Heart left ventricle (tissue), 16 donors: ENCODE data around the gene POLD1. TPM values are rescaled to one million over a fixed set of nuclear protein-coding genes. Genes with fewer than 3 reads are reported as not detected.

Experiments
- ATAC-seq, 4 donors: fragments of 200-7000 bp; cut with Tn5 transposase; one replicate each; pipeline ENCODE4 v1.9.1; 2020 to 2022; ENCODE audit warnings: moderate library complexity in 4 of 4, mild to moderate bottlenecking in 3 of 4, moderate number of reproducible peaks in 1 of 4
- DNase-seq, 5 donors: peaks; one replicate each; pipeline ENCODE4 v3.0.0-alpha.2; 2020
- H3K27ac ChIP-seq, 12 donors: fragments of 200-600 bp; sonication (generic) in 4 of 12; one replicate each; pipeline versions ENCODE4 v1.5.0 to v1.8.0; 2016 to 2022; ENCODE audit warnings: mild to moderate bottlenecking in 2 of 12
- H3K27me3 ChIP-seq, 9 donors: fragments of 200-600 bp; sonication (generic) in 2 of 9; one replicate each; pipeline versions ENCODE4 v1.5.1 to v1.8.0; 2016 to 2022; ENCODE audit warnings: mild to moderate bottlenecking in 3 of 9
- H3K36me3 ChIP-seq, 9 donors: fragments of 200-600 bp; sonication (generic) in 2 of 9; one replicate each; pipeline versions ENCODE4 v1.5.0 to v1.8.0; 2018 to 2022; ENCODE audit warnings: mild to moderate bottlenecking in 2 of 9
- H3K4me1 ChIP-seq, 12 donors: fragments of 200-600 bp; sonication (generic) in 4 of 12; one replicate each; pipeline versions ENCODE4 v1.5.0 to v1.8.0; 2016 to 2022; ENCODE audit warnings: mild to moderate bottlenecking in 3 of 12
- H3K4me3 ChIP-seq, 12 donors: fragments of 200-600 bp; sonication (generic) in 4 of 12; one replicate each; pipeline versions ENCODE4 v1.5.0 to v1.8.0; 2017 to 2022; ENCODE audit warnings: mild to moderate bottlenecking in 9 of 12, moderate library complexity in 4 of 12
- H3K9me3 ChIP-seq, 12 donors: fragments of 200-600 bp; sonication (generic) in 4 of 12; one replicate each; pipeline versions ENCODE4 v1.5.0 to v1.8.0; 2016 to 2022; ENCODE audit warnings: mild to moderate bottlenecking in 1 of 12
- POLR2A ChIP-seq, 2 donors: fragments of 450-650 bp; IDR thresholded peaks; one replicate each; pipeline ENCODE4 v1.6.1; 2017; ENCODE audit warnings: antibody characterized with exemption in 2 of 2, mild to moderate bottlenecking in 2 of 2, moderate library complexity in 2 of 2
- WGBS, 4 donors: extraction: QIAGEN DNeasy Blood & Tissue Kit in 2 of 4; methylation state at CpG; one replicate each; pipeline versions ENCODE4 v1.1.5 to v1.1.7; 2013 to 2018; 5-methylcytosine and 5-hydroxymethylcytosine counted together
- intact Hi-C, 10 donors: fragments of 100-400 bp; cut with DNase I; formaldehyde crosslinking; loops; one replicate each; pipeline versions ENCODE4 v1.11.1 to v1.14.2; 2022
- polyA plus RNA-seq, 2 donors: library from polyadenylated mRNA; stranded (reverse); fragments of 200-250 nt; gene quantifications; one replicate each; pipeline ENCODE4 v1.2.3, GENCODE V29; 2013
- total RNA-seq, 9 donors: library from RNA; depleted of rRNA in 2 of 9; stranded (reverse); fragments of >200 nt in 2 of 9; fragmentation: NEBNext Ultra II Directional in 3 of 9; extraction: Animal tissue kit (Norgen Biotek cat#: 25700) in 3 of 9; gene quantifications; one replicate each; pipeline versions ENCODE4 v1.1.0 to v1.2.4, GENCODE V29; 2016 to 2023
- TF ChIP-seq, protein P1 (sequence below), 12 donors: fragments of 200-600 bp; sonication (generic) in 4 of 12; IDR thresholded peaks; one replicate each; pipeline versions ENCODE4 v1.5.0 to v1.8.0; 2018 to 2022; ENCODE audit warnings: antibody characterized with exemption in 12 of 12, mild to moderate bottlenecking in 5 of 12
- donor health status: ischemic (EF 13 %, LVEDD 7.1; RV severe dilation, severe dysfunction).
- donor health status: healthy with polysubstance abuse.
- donor health status: DM: no; HTN: yes; CAD: no.
- donor health status: DM: no; HTN: no; CAD: no.
- donor health status: ischemic (EF 25% LVEDD 6.9; RV normal size, moderate dysfunction).
- donor health status: ischemic (EF 25% LVEDD 5.7; RV mildly dilated, moderate dysfunction).
- donor health status: healthy.
- donor health status: DM: yes; HTN: yes; CAD: no.
- donor health status: ischemic (EF 35%, LVEDD 5.7; RV mildly dilated, moderate dysfunction).
- donor health status: nonischemic (EF 11% LVEDD 7.7; RV severe dilation, severe dysfunction).
- donor health status: DM: yes; HTN: yes; CAD: no.
- donor health status: PGD.
- donor health status: ischemic (EF 29% LVEDD 5.4; RV normal size, mild dysfunction).
- donor health status: nonischemic (EF 23%, LVEDD 6.1; RV moderate dilation, normal function).

POLD1 gene
- total and polyA plus RNA-seq, 11 donors, result 6.1 to 18.0 (median 9.6) TPM

DNA sequence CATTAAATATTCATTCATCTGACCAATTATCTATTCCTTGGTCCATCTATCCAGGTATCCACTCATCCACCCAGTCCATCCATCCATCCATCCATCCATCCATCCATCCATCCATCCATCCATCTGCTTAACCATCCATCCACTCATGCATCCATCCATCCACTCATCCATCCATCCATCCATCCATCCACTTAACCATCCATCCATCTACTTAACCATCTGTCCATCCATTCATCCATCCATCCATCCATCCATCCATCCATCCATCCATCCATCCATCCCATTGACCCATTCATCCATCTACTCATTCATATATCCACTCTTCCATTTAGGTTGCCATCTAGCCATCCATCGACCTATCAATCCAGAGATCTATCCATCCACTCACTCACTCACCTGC is 59.9 kb downstream of the POLD1 start:
- H3K27me3 ChIP-seq, result no peaks in the 10 kb centered on the region
- TF ChIP-seq POLR2A (IDR thresholded peaks at IDR 0.05), result no peak
- TF ChIP-seq, protein P1, sequence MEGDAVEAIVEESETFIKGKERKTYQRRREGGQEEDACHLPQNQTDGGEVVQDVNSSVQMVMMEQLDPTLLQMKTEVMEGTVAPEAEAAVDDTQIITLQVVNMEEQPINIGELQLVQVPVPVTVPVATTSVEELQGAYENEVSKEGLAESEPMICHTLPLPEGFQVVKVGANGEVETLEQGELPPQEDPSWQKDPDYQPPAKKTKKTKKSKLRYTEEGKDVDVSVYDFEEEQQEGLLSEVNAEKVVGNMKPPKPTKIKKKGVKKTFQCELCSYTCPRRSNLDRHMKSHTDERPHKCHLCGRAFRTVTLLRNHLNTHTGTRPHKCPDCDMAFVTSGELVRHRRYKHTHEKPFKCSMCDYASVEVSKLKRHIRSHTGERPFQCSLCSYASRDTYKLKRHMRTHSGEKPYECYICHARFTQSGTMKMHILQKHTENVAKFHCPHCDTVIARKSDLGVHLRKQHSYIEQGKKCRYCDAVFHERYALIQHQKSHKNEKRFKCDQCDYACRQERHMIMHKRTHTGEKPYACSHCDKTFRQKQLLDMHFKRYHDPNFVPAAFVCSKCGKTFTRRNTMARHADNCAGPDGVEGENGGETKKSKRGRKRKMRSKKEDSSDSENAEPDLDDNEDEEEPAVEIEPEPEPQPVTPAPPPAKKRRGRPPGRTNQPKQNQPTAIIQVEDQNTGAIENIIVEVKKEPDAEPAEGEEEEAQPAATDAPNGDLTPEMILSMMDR (IDR thresholded peaks at IDR 0.05), result no peak
- no peaks in the 10 kb centered on the region for H3K4me1 ChIP-seq
- no peak for DNase-seq
- H3K4me3 ChIP-seq, result no peak overlapping the region
- H3K9me3 ChIP-seq, result no peaks in the 10 kb centered on the region
- H3K36me3 ChIP-seq, result no peaks in the 10 kb centered on the region
- WGBS, 4 donors, result 62 to 71% (median 67%) methylated on average over 1 of the region's 1 CpG
- H3K27ac ChIP-seq, result no peak overlapping the region
- ATAC-seq, result no peak
- intact Hi-C loops, result no loop called here

DNA sequence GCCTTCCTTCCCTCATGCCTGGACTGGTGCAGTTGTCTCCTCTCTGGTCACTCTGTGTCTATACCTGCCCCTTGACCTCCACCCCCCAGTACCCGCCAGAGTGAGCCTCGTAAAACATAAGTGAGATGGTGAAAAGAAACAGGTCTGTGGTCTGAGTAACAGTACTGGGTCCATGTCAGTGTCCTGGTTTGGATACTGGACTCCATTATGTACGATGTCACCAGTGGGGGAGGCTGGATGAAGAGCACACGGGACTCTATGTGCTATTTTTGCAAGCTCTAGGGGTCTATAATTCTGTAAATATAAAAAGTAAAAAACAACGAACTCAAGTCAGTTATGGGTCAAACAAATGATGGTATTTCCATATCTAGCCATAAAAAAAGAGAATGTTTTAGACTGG is 62.9 kb downstream of the POLD1 start:
- intact Hi-C loops, result no loop called here
- H3K36me3 ChIP-seq, result no peaks in the 10 kb centered on the region
- H3K27me3 ChIP-seq, result peaks cover 0 to 12% (median 0%) of the 10 kb centered on the region in 9 donors
- no peak for ATAC-seq
- TF ChIP-seq, protein P1 (IDR thresholded peaks at IDR 0.05), result no peak
- no peak for TF ChIP-seq POLR2A (IDR thresholded peaks at IDR 0.05)
- WGBS, 4 donors, result 79 to 88% (median 83%) methylated on average over 5 of the region's 5 CpGs
- H3K4me3 ChIP-seq, result no peak overlapping the region
- no peaks in the 10 kb centered on the region for H3K9me3 ChIP-seq
- DNase-seq, result no peak
- no peaks in the 10 kb centered on the region for H3K4me1 ChIP-seq
- no peak overlapping the region for H3K27ac ChIP-seq

DNA sequence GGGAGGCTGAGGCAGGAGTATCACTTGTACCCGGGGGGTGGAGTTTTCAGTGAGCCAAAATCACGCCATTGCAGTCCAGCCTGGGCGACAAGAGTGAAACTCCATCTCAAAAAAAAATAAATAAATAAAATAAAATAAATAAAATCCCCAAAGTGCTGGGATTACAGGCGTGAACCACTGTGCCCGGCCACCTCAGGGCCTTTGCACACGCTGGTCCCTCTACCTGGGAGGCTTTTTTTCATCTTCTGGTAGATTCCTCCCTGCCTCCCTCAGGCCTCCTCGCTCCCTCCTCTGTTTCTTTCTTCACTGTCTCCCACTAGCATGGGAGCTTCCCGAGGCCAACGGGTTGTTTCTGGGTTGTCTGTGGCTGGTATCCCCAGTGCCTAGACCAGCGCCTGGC is 63.6 kb downstream of the POLD1 start:
- Histone ChIP-seq H3K4me1 (no peaks in the 10 kb centered on the region), H3K4me3 (no peak overlapping the region), H3K9me3 (no peaks in the 10 kb centered on the region), H3K36me3 (no peaks in the 10 kb centered on the region), H3K27me3 (peaks cover 0 to 12% (median 0%) of the 10 kb centered on the region in 9 donors), H3K27ac (no peak overlapping the region)
- intact Hi-C loops, result no loop called here
- ATAC-seq, result no peak
- no peak for DNase-seq
- TF ChIP-seq POLR2A (IDR thresholded peaks at IDR 0.05), result no peak
- TF ChIP-seq, protein P1 (IDR thresholded peaks at IDR 0.05), result no peak
- WGBS, 4 donors, result 92 to 95% (median 94%) methylated on average over 10 of the region's 10 CpGs

DNA sequence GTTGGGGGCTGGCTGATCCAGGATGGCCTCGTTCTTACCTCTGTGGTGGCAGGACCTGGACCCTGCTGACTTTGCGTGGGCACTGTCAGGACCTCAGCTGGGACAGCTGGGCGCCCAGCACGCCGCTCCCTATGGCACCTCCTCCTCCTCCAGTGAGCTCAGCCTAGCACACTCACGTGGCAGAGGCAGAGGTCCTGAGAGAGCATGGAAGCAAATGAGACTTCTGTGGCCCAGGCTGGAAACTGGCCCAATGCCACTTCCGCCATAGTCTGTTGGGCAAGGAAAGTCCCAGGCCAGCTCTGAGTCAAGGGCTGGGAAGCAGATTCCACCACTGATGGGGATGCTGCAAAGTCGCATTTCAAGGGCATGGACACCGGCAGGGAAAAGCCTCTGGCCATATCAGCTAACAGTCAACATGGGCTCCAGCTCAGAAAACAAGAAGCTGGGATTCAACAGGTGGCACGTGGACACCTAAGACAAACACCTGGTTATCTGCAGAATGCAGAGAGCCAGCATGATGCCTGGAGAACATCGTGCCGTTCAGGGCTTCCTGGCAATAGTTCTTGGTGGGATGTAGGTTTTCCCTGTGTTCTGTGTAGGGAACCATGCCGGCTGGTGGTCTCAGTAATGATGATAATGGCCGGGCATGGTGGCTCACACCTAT is 65.2 kb downstream of the POLD1 start:
- intact Hi-C loops, result no loop called here

More for the DNA sequence above, 65.2 kb downstream of the POLD1 start:
- no peak overlapping the region for H3K4me3 ChIP-seq
- 78 to 86% (median 79%) methylated on average over 10 to 14 of the region's 14 CpGs for WGBS, 4 donors
- DNase-seq (no peak), ATAC-seq (no peak)
- H3K9me3 ChIP-seq, result no peaks in the 10 kb centered on the region
- H3K36me3 ChIP-seq, result no peaks in the 10 kb centered on the region
- no peaks in the 10 kb centered on the region for H3K4me1 ChIP-seq
- no peak overlapping the region for H3K27ac ChIP-seq
- no peak for TF ChIP-seq POLR2A (IDR thresholded peaks at IDR 0.05)
- peaks cover 0 to 12% (median 0%) of the 10 kb centered on the region in 9 donors for H3K27me3 ChIP-seq
